ENCODE data around the gene KRT17.

DNA sequence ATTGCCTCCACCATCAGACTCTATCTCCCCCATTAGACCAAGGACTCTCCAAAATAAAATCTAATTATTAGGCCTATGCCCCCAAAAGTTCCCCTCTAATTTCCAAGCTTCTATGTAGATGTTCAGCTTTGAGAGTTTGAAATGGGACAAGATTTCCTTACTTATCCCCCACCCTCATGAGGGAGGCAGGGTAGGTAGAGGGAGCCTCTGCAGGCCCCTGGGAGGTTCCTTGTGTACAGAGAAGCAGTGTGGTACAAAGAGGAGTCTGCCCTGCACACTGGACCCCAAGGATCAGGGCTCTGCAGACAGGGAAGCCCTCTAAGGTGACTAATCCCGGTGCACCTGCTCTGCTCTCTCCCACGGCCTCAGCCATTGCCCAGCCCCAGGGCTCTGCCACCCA is 2.5 kb downstream of the KRT17 start:
- TF ChIP-seq CTCF (IDR thresholded peaks at IDR 0.05) (no peak), EZH2 (IDR thresholded peaks at IDR 0.05; ENCODE audit: borderline replicate concordance, insufficient read depth, low read depth, low read length, poor library complexity, severe bottlenecking) (no peak)
